C1 segment of cervical spinal cord (tissue), 14 donors: ENCODE data around the gene EDIL3.

Experiments
- DNase-seq, 14 donors: peaks; one replicate each; lab custom pipeline; 2025; lab: John Stamatoyannopoulos, UW

EDIL3 gene

GRCh38 chr5:83914662-83915418 lies 469.8 kb downstream of the EDIL3 start:
- no peak for DNase-seq

DNA sequence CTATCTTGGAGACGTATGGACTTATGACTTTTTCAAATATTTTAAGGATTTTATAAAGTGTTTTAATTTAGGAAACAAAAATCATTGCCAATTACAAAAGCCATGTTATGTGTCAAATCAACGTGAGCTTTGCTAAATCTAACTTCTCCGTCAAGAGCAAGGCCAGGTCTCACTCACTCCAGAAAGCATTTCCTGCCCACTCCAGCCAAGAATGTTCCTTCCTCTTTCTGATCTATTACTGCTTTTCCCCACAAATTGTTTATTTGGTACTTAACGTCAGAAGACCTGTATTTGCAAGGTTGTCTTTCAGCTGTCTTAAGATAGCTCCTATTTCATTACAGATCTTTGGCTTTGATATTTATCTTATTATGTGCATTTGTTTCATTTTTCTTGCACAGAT lies 470.5 kb downstream of the EDIL3 start:
- DNase-seq = no peak

DNA sequence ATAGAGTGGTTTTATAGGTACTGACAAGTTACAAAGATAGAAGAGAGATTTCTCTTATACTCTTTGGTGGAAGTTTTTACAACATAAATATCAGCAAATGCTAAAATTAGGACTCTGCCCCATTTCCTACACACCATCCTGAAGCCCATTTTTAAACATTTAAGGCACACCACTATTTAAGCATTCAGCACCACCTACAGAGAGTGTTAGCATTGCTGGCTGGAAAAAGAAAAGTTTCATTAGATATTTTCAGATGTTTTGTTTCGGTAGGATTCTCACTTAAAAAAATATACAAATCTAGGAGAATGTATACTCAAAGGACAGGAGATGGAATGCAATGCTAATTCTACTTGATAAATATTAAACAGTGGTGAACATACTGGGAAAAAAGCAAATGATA lies 471.1 kb downstream of the EDIL3 start:
- DNase-seq = no peak

- no peak for DNase-seq
Measured at GRCh38 chr5:83911367-83911919, 473.2 kb downstream of the EDIL3 start.

DNA sequence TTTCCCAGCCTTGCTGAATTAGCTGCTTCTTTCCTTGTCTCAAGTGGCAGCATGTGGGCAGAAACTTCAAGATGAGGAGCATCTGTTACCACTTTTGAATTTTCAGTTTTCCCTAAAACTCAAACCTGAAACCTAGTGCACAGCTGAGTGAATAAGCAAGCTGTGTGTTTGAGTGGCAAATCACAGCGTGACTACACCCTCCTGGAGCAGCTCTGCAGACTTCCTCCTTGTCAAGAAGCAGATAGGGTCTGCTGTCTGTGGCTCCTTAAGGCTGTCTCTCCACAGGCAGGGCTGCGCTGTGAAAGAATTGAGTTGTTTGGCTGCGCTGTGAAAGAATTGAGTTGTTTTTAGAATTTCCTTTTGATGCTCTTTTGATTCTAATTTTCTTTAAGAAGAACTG lies 484.4 kb downstream of the EDIL3 start:
- no peak for DNase-seq

DNA sequence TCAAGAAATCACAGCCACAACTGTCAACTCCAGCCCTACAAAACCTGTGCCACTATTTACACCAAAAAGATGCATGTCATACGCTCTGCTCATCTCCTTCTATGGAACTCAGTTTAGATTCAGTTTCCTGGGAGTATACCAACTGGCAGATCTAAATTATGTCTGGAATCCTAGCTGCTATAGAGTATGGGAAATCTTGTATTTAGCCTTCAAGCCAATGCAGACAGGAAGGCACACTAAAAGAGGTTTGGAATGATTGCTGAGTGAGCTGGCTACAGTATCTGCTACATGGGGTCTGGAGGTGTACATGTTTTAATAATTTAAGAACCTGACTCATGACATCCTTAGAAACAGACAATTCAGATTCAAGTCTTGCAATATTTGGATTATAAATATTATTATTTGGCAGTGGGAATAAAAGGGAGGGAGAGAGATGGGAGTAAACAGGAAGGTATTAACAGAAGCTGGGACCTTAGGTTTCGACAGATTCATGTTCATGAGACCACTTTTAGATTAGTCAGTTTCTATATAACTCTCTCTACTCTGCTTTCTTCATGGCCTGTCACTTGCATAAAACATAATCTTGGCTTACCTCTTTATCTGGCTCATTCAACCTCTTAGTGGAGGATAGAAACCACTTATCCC lies 485.2 kb downstream of the EDIL3 start:
- no peak for DNase-seq

DNA sequence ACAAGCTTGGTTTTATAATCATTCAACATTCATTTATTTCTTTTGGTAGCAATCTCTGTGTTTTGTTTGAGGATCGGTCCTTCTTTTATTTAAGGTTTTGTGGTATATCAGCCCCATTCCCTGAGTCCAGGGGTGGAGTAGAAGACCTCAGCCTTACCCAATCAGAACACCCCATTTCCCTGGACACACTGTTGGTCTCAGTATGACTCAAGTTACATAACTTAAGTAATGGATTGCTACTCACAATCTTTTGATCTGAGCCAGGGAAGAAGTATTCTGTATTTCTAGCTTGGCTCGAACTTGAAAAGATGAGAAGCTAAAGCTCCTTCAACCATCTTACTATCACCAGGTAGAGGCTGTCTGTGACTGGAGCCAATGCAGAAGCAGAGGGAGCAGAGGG lies 488.8 kb downstream of the EDIL3 start:
- no peak for DNase-seq

GRCh38 chr5:83891261-83891660 lies 493.4 kb downstream of the EDIL3 start:
- DNase-seq = no peak
